Measurements from ENCODE around the gene PAPOLG.

PAPOLG gene

GRCh38 chr2:60834270-60834717 lies 78.2 kb downstream of the PAPOLG start:
- H3K4me3 ChIP-seq, result no peak overlapping the region
- TF ChIP-seq EZH2 (IDR thresholded peaks at IDR 0.05), result no peak
- TF ChIP-seq POLR2AphosphoS5 (IDR thresholded peaks at IDR 0.05; ENCODE audit: borderline replicate concordance, low read depth, low read length), result no peak
- no peak for TF ChIP-seq FOXP2 (optimal IDR thresholded peaks at IDR 0.05; ENCODE audit: control extremely low read depth, extremely low read length, insufficient read depth)
- no peak overlapping the region for H3K9ac ChIP-seq (ENCODE audit: insufficient read length)
- H3K9me3 ChIP-seq (ENCODE audit: low read depth, low read length), result no peaks in the 10 kb centered on the region
- DNase-seq (ENCODE audit: low read depth, low spot score), result no peak
- no peak overlapping the region for H3K27ac ChIP-seq
- H3K36me3 ChIP-seq (ENCODE audit: insufficient read depth, low read length), result no peaks in the 10 kb centered on the region

GRCh38 chr2:60836491-60836890 lies 80.4 kb downstream of the PAPOLG start:
- DNase-seq (ENCODE audit: low read depth, low spot score), result no peak
- H3K9me3 ChIP-seq (ENCODE audit: low read depth, low read length), result no peaks in the 10 kb centered on the region

GRCh38 chr2:60837123-60837522 lies 81.1 kb downstream of the PAPOLG start:
- H3K9ac ChIP-seq (ENCODE audit: insufficient read length), result no peak overlapping the region
- no peak for TF ChIP-seq EZH2 (IDR thresholded peaks at IDR 0.05)
- no peak for TF ChIP-seq POLR2AphosphoS5 (IDR thresholded peaks at IDR 0.05; ENCODE audit: borderline replicate concordance, low read depth, low read length)
- no peak for TF ChIP-seq FOXP2 (optimal IDR thresholded peaks at IDR 0.05; ENCODE audit: control extremely low read depth, extremely low read length, insufficient read depth)

More at GRCh38 chr2:60836491-60836890, 80.4 kb downstream of the PAPOLG start:
- no peak for TF ChIP-seq EZH2 (IDR thresholded peaks at IDR 0.05)
- no peak for TF ChIP-seq POLR2AphosphoS5 (IDR thresholded peaks at IDR 0.05; ENCODE audit: borderline replicate concordance, low read depth, low read length)
- TF ChIP-seq FOXP2 (optimal IDR thresholded peaks at IDR 0.05; ENCODE audit: control extremely low read depth, extremely low read length, insufficient read depth), result no peak
- no peak overlapping the region for H3K27ac ChIP-seq
- H3K36me3 ChIP-seq (ENCODE audit: insufficient read depth, low read length), result no peaks in the 10 kb centered on the region
- no peak overlapping the region for H3K9ac ChIP-seq (ENCODE audit: insufficient read length)
- no peak overlapping the region for H3K4me3 ChIP-seq

GRCh38 chr2:60838481-60838880 lies 82.4 kb downstream of the PAPOLG start:
- Histone ChIP-seq H3K9ac (ENCODE audit: insufficient read length) (no peak overlapping the region), H3K4me3 (no peak overlapping the region), H3K9me3 (ENCODE audit: low read depth, low read length) (no peaks in the 10 kb centered on the region), H3K36me3 (ENCODE audit: insufficient read depth, low read length) (no peaks in the 10 kb centered on the region), H3K27ac (no peak overlapping the region)
- TF ChIP-seq POLR2AphosphoS5 (IDR thresholded peaks at IDR 0.05; ENCODE audit: borderline replicate concordance, low read depth, low read length) (no peak), EZH2 (IDR thresholded peaks at IDR 0.05) (no peak), FOXP2 (optimal IDR thresholded peaks at IDR 0.05; ENCODE audit: control extremely low read depth, extremely low read length, insufficient read depth) (no peak)
- no peak for DNase-seq (ENCODE audit: low read depth, low spot score)

More at GRCh38 chr2:60837123-60837522, 81.1 kb downstream of the PAPOLG start:
- Histone ChIP-seq H3K36me3 (ENCODE audit: insufficient read depth, low read length) (no peaks in the 10 kb centered on the region), H3K27ac (no peak overlapping the region), H3K4me3 (no peak overlapping the region), H3K9me3 (ENCODE audit: low read depth, low read length) (no peaks in the 10 kb centered on the region)
- DNase-seq (ENCODE audit: low read depth, low spot score), result no peak

- TF ChIP-seq POLR2AphosphoS5 (IDR thresholded peaks at IDR 0.05; ENCODE audit: borderline replicate concordance, low read depth, low read length), result no peak
- TF ChIP-seq EZH2 (IDR thresholded peaks at IDR 0.05), result no peak
- TF ChIP-seq FOXP2 (optimal IDR thresholded peaks at IDR 0.05; ENCODE audit: control extremely low read depth, extremely low read length, insufficient read depth), result no peak
- Histone ChIP-seq H3K27ac (no peak overlapping the region), H3K9ac (ENCODE audit: insufficient read length) (no peak overlapping the region), H3K4me3 (no peak overlapping the region), H3K36me3 (ENCODE audit: insufficient read depth, low read length) (no peaks in the 10 kb centered on the region), H3K9me3 (ENCODE audit: low read depth, low read length) (no peaks in the 10 kb centered on the region)
- no peak for DNase-seq (ENCODE audit: low read depth, low spot score)
Observed at GRCh38 chr2:60839126-60839813, 83.2 kb downstream of the PAPOLG start.

- Histone ChIP-seq H3K36me3 (ENCODE audit: insufficient read depth, low read length) (no peaks in the 10 kb centered on the region), H3K9me3 (ENCODE audit: low read depth, low read length) (no peaks in the 10 kb centered on the region), H3K9ac (ENCODE audit: insufficient read length) (no peak overlapping the region), H3K27ac (no peak overlapping the region), H3K4me3 (no peak overlapping the region)
- no peak for TF ChIP-seq FOXP2 (optimal IDR thresholded peaks at IDR 0.05; ENCODE audit: control extremely low read depth, extremely low read length, insufficient read depth)
- TF ChIP-seq POLR2AphosphoS5 (IDR thresholded peaks at IDR 0.05; ENCODE audit: borderline replicate concordance, low read depth, low read length), result no peak
- TF ChIP-seq EZH2 (IDR thresholded peaks at IDR 0.05), result no peak
- DNase-seq (ENCODE audit: low read depth, low spot score), result no peak
Observed at GRCh38 chr2:60840880-60841279, 84.8 kb downstream of the PAPOLG start.

- H3K4me3 ChIP-seq, result no peak overlapping the region
- DNase-seq (ENCODE audit: low read depth, low spot score), result no peak
- no peak overlapping the region for H3K27ac ChIP-seq
- TF ChIP-seq EZH2 (IDR thresholded peaks at IDR 0.05) (no peak), POLR2AphosphoS5 (IDR thresholded peaks at IDR 0.05; ENCODE audit: borderline replicate concordance, low read depth, low read length) (no peak), FOXP2 (optimal IDR thresholded peaks at IDR 0.05; ENCODE audit: control extremely low read depth, extremely low read length, insufficient read depth) (no peak)
- H3K36me3 ChIP-seq (ENCODE audit: insufficient read depth, low read length), result no peaks in the 10 kb centered on the region
- H3K9me3 ChIP-seq (ENCODE audit: low read depth, low read length), result no peaks in the 10 kb centered on the region
- H3K9ac ChIP-seq (ENCODE audit: insufficient read length), result no peak overlapping the region
Observed at GRCh38 chr2:60843006-60843405, 86.9 kb downstream of the PAPOLG start.

GRCh38 chr2:60844105-60844504 lies 88.0 kb downstream of the PAPOLG start:
- H3K36me3 ChIP-seq (ENCODE audit: insufficient read depth, low read length), result no peaks in the 10 kb centered on the region
- no peak for DNase-seq (ENCODE audit: low read depth, low spot score)
- no peak overlapping the region for H3K9ac ChIP-seq (ENCODE audit: insufficient read length)
- H3K9me3 ChIP-seq (ENCODE audit: low read depth, low read length), result no peaks in the 10 kb centered on the region
- no peak overlapping the region for H3K27ac ChIP-seq
- TF ChIP-seq FOXP2 (optimal IDR thresholded peaks at IDR 0.05; ENCODE audit: control extremely low read depth, extremely low read length, insufficient read depth) (no peak), POLR2AphosphoS5 (IDR thresholded peaks at IDR 0.05; ENCODE audit: borderline replicate concordance, low read depth, low read length) (no peak), EZH2 (IDR thresholded peaks at IDR 0.05) (no peak)
- no peak overlapping the region for H3K4me3 ChIP-seq
